Mucosa of descending colon (tissue), 3 donors: Measurements from ENCODE around the gene HNF1B. TPM values are rescaled to one million over a fixed set of nuclear protein-coding genes. Genes with fewer than 3 reads are reported as not detected.

Experiments
- ATAC-seq: fragments of 200-7000 bp; cut with Tn5 transposase; one replicate; pipeline ENCODE4 v1.9.1; 2020; ENCODE audit warnings: mild to moderate bottlenecking, moderate library complexity
- DNase-seq, 3 donors: peaks; one replicate each; pipeline ENCODE4 v3.0.0-alpha.2; 2020
- H3K36me3 ChIP-seq: fragments of 200-600 bp; one replicate; pipeline ENCODE4 v1.8.0; 2021; ENCODE audit warnings: low read depth, mild to moderate bottlenecking
- H3K4me1 ChIP-seq: fragments of 200-600 bp; one replicate; pipeline ENCODE4 v1.8.0; 2021; ENCODE audit warnings: low read depth, mild to moderate bottlenecking
- H3K4me3 ChIP-seq: fragments of 200-600 bp; one replicate; pipeline ENCODE4 v1.8.0; 2021; ENCODE audit warnings: mild to moderate bottlenecking
- H3K9me3 ChIP-seq: fragments of 200-600 bp; one replicate; pipeline ENCODE4 v1.8.0; 2021; ENCODE audit warnings: mild to moderate bottlenecking
- CTCF ChIP-seq: fragments of 200-600 bp; IDR thresholded peaks from one replicate; pipeline ENCODE4 v1.8.0; 2022; ENCODE audit warnings: antibody characterized with exemption, mild to moderate bottlenecking
- intact Hi-C, 2 donors: fragments of 100-400 bp; cut with DNase I in 1 of 2; cut with micrococcal nuclease in 1 of 2; formaldehyde crosslinking; loops; one replicate each; pipeline versions ENCODE4 v1.11.0 to v1.11.1; 2022; cut with DNase I, micrococcal nuclease
- total RNA-seq, 3 donors: library from RNA; stranded (reverse); fragmentation: NEBNext Ultra II Directional in 2 of 3; extraction: Animal tissue kit (Norgen Biotek cat#: 25700) in 2 of 3; gene quantifications; one replicate each; pipeline versions ENCODE4 v1.2.1 to v1.2.4, GENCODE V29; 2021 to 2023
- donor health status: DM: no; HTN: no; CAD: no; lungs with moderate emphysema.
- donor health status: DM: no; HTN: no; CAD: no.
- donor health status: DM: no; HTN: yes; CAD: no.

The HNF1B gene
- total RNA-seq, 3 donors from 2014 or later = 21.1 to 54.6 (median 34.8) TPM

GRCh38 chr17:37672548-37673078, 72.2 kb downstream of the HNF1B start:
- peaks cover 29% of the 10 kb centered on the region for H3K4me1 ChIP-seq
- ATAC-seq (no peak), DNase-seq (no peak)
- intact Hi-C loops = no loop called here
- H3K9me3 ChIP-seq = no peaks in the 10 kb centered on the region
- TF ChIP-seq CTCF = no peak
- H3K36me3 ChIP-seq = no peaks in the 10 kb centered on the region
- H3K4me3 ChIP-seq = no peak overlapping the region

GRCh38 chr17:37671824-37672547, 72.9 kb downstream of the HNF1B start:
- Histone ChIP-seq H3K36me3 (no peaks in the 10 kb centered on the region), H3K4me1 (peaks cover 25% of the 10 kb centered on the region), H3K9me3 (no peaks in the 10 kb centered on the region), H3K4me3 (no peak overlapping the region)
- ATAC-seq (peak; percentile 21), DNase-seq (no peak)
- TF ChIP-seq CTCF = no peak
- intact Hi-C loops = no loop called here

GRCh38 chr17:37671028-37671823, 73.6 kb downstream of the HNF1B start:
- peak in 2 of 3 donors; percentile 64 for DNase-seq
- no peaks in the 10 kb centered on the region for H3K9me3 ChIP-seq
- no peak overlapping the region for H3K4me3 ChIP-seq
- intact Hi-C loops = no loop called here
- peaks cover 19% of the 10 kb centered on the region for H3K4me1 ChIP-seq
- no peak for TF ChIP-seq CTCF
- H3K36me3 ChIP-seq = no peaks in the 10 kb centered on the region
- peak; percentile 76 for ATAC-seq

GRCh38 chr17:37667039-37667438, 77.8 kb downstream of the HNF1B start:
- no peak for ATAC-seq
- no peak for TF ChIP-seq CTCF
- intact Hi-C loops = no loop called here

GRCh38 chr17:37664214-37664613, 80.6 kb downstream of the HNF1B start:
- DNase-seq = no peak
- intact Hi-C loops = no loop called here
- no peak for ATAC-seq

More at GRCh38 chr17:37667039-37667438, 77.8 kb downstream of the HNF1B start:
- no peaks in the 10 kb centered on the region for H3K9me3 ChIP-seq
- H3K4me1 ChIP-seq = peaks cover 24% of the 10 kb centered on the region
- no peak for DNase-seq
- H3K36me3 ChIP-seq = no peaks in the 10 kb centered on the region
- no peak overlapping the region for H3K4me3 ChIP-seq

More at GRCh38 chr17:37664214-37664613, 80.6 kb downstream of the HNF1B start:
- H3K36me3 ChIP-seq = no peaks in the 10 kb centered on the region
- no peak for TF ChIP-seq CTCF
- H3K9me3 ChIP-seq = no peaks in the 10 kb centered on the region
- H3K4me3 ChIP-seq = no peak overlapping the region
- H3K4me1 ChIP-seq = peaks cover 11% of the 10 kb centered on the region
